ENCODE results near the gene PSME1. TPM values are rescaled to one million over a fixed set of nuclear protein-coding genes. Genes with fewer than 3 reads are reported as not detected.
A peak's percentile ranks its signal among the peaks of the same experiment; 100 is the strongest.

The PSME1 gene
- polyA plus RNA-seq, 4 donors: 307 to 576 (median 467) TPM

GRCh38 chr14:24110060-24110459, 25.9 kb upstream of the PSME1 start:
- FAIRE-seq (no peak), DNase-seq (no peak)
- peak overlapping the region in 2 of 3 donors; percentile 8 to 76 for H3K27ac ChIP-seq (ENCODE audit: low read depth in 1 of 3, low read length in 2 of 3)
- peaks cover 0 to 2% (median 0%) of the 10 kb centered on the region in 3 donors for H3K36me3 ChIP-seq (ENCODE audit: control insufficient read depth in 3 of 3, insufficient read depth in 2 of 3, low read depth in 1 of 3, low read length in 3 of 3)
- peaks cover 0 to 24% (median 0%) of the 10 kb centered on the region in 3 donors for H3K4me1 ChIP-seq (ENCODE audit: control insufficient read depth in 3 of 3, insufficient read depth in 2 of 3, low read depth in 1 of 3, low read length in 2 of 3)
- no peaks in the 10 kb centered on the region for H3K9me3 ChIP-seq (ENCODE audit: control insufficient read depth in 2 of 2, insufficient read depth in 1 of 2, low read depth in 1 of 2, low read length in 1 of 2)
- no peak overlapping the region for H3K4me3 ChIP-seq (ENCODE audit: low read depth in 1 of 3, low read length in 3 of 3)
- 55 to 72% (median 61%) methylated on average over 9 of the region's 9 CpGs for WGBS, 3 donors
- no peaks in the 10 kb centered on the region for H3K27me3 ChIP-seq (ENCODE audit: control insufficient read depth in 3 of 3, insufficient read depth in 3 of 3, low read length in 3 of 3)

GRCh38 chr14:24110523-24110922, 25.5 kb upstream of the PSME1 start:
- no peak for FAIRE-seq
- H3K36me3 ChIP-seq (ENCODE audit: control insufficient read depth in 3 of 3, insufficient read depth in 2 of 3, low read depth in 1 of 3, low read length in 3 of 3): no peaks in the 10 kb centered on the region
- DNase-seq: peak; percentile 53 to 63
- 18 to 51% (median 37%) methylated on average over 1 of the region's 1 CpG for WGBS, 3 donors
- peaks cover 0 to 24% (median under 1%) of the 10 kb centered on the region in 3 donors for H3K4me1 ChIP-seq (ENCODE audit: control insufficient read depth in 3 of 3, insufficient read depth in 2 of 3, low read depth in 1 of 3, low read length in 2 of 3)
- no peaks in the 10 kb centered on the region for H3K9me3 ChIP-seq (ENCODE audit: control insufficient read depth in 2 of 2, insufficient read depth in 1 of 2, low read depth in 1 of 2, low read length in 1 of 2)
- peak overlapping the region in 1 of 3 donors; percentile 76 for H3K27ac ChIP-seq (ENCODE audit: low read depth in 1 of 3, low read length in 2 of 3)
- H3K27me3 ChIP-seq (ENCODE audit: control insufficient read depth in 3 of 3, insufficient read depth in 3 of 3, low read length in 3 of 3): no peaks in the 10 kb centered on the region
- no peak overlapping the region for H3K4me3 ChIP-seq (ENCODE audit: low read depth in 1 of 3, low read length in 3 of 3)

GRCh38 chr14:24113379-24113800, 22.6 kb upstream of the PSME1 start:
- WGBS, 3 donors: 8 to 16% (median 14%) methylated on average over 15 of the region's 15 CpGs
- FAIRE-seq: no peak

DNA sequence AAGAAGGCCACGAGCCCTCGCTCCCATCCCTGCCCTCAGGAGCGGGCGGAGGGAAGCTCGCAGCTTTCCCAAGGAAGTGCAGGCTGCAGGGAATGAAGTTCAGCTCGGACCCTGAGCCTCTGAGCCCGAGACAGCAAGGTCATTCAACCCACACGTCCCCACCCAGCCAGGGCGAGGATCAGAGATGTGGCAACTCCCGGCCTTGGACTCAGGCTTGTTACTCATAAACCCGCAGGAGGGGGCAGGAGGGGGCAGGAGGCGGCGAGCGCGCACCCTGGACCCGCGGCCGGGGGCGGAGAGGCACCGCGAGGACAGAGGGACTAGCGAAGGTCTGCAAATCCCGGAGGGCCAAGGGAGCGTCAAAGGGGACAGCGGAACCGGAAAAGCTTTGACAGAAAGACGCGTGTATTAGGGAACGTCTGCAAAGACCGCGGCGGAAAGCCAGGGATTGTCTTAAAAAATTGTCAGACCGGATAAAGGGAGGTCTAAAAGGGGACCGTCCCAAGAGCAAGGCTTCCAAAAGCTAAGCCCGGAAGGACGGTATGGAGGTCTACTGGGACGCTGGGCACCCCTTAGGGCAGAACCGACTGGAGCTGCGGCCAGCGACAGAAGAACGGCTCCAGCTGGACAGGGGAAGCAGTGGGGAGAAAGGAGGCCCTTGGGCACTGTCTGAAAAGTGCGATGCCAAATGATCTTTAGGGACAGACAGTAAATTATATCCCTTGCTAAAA, 22.0 kb upstream of the PSME1 start:
- FAIRE-seq (no peak), DNase-seq (peak; percentile 97 to 99)
- H3K4me3 ChIP-seq (ENCODE audit: low read depth in 1 of 3, low read length in 3 of 3): peak overlapping the region; percentile 50 to 87 (median 52)
- H3K36me3 ChIP-seq (ENCODE audit: control insufficient read depth in 3 of 3, insufficient read depth in 2 of 3, low read depth in 1 of 3, low read length in 3 of 3): peaks cover 0 to 22% (median 3%) of the 10 kb centered on the region in 3 donors
- no peaks in the 10 kb centered on the region for H3K9me3 ChIP-seq (ENCODE audit: control insufficient read depth in 2 of 2, insufficient read depth in 1 of 2, low read depth in 1 of 2, low read length in 1 of 2)
- 0% methylated on average over 41 to 42 of the region's 42 CpGs for WGBS, 3 donors
- no peaks in the 10 kb centered on the region for H3K27me3 ChIP-seq (ENCODE audit: control insufficient read depth in 3 of 3, insufficient read depth in 3 of 3, low read length in 3 of 3)
- H3K27ac ChIP-seq (ENCODE audit: low read depth in 1 of 3, low read length in 2 of 3): peak overlapping the region; percentile 87 to 100 (median 98)
- H3K4me1 ChIP-seq (ENCODE audit: control insufficient read depth in 3 of 3, insufficient read depth in 2 of 3, low read depth in 1 of 3, low read length in 2 of 3): peaks cover 0 to 27% (median 13%) of the 10 kb centered on the region in 3 donors

More at GRCh38 chr14:24113379-24113800, 22.6 kb upstream of the PSME1 start:
- Histone ChIP-seq H3K27ac (ENCODE audit: low read depth in 1 of 3, low read length in 2 of 3) (peak overlapping the region; percentile 87 to 100 (median 98)), H3K36me3 (ENCODE audit: control insufficient read depth in 3 of 3, insufficient read depth in 2 of 3, low read depth in 1 of 3, low read length in 3 of 3) (peaks cover 0 to 16% (median under 1%) of the 10 kb centered on the region in 3 donors), H3K4me1 (ENCODE audit: control insufficient read depth in 3 of 3, insufficient read depth in 2 of 3, low read depth in 1 of 3, low read length in 2 of 3) (peaks cover 0 to 28% (median 13%) of the 10 kb centered on the region in 3 donors), H3K9me3 (ENCODE audit: control insufficient read depth in 2 of 2, insufficient read depth in 1 of 2, low read depth in 1 of 2, low read length in 1 of 2) (no peaks in the 10 kb centered on the region), H3K4me3 (ENCODE audit: low read depth in 1 of 3, low read length in 3 of 3) (peak overlapping the region; percentile 50 to 87 (median 52)), H3K27me3 (ENCODE audit: control insufficient read depth in 3 of 3, insufficient read depth in 3 of 3, low read length in 3 of 3) (no peaks in the 10 kb centered on the region)
- no peak for DNase-seq

- H3K36me3 ChIP-seq (ENCODE audit: control insufficient read depth in 3 of 3, insufficient read depth in 2 of 3, low read depth in 1 of 3, low read length in 3 of 3): peaks cover 0 to 30% (median 6%) of the 10 kb centered on the region in 3 donors
- WGBS, 3 donors: 0 to 1% (median 0%) methylated on average over 65 of the region's 65 CpGs
- no peaks in the 10 kb centered on the region for H3K27me3 ChIP-seq (ENCODE audit: control insufficient read depth in 3 of 3, insufficient read depth in 3 of 3, low read length in 3 of 3)
- peak within 1 kb of the TSS; percentile 72 to 95 (median 87) for H3K4me3 ChIP-seq (ENCODE audit: low read depth in 1 of 3, low read length in 3 of 3)
- FAIRE-seq (peak; percentile 55), DNase-seq (peak; percentile 100)
- H3K4me1 ChIP-seq (ENCODE audit: control insufficient read depth in 3 of 3, insufficient read depth in 2 of 3, low read depth in 1 of 3, low read length in 2 of 3): peaks cover 0 to 26% (median 13%) of the 10 kb centered on the region in 3 donors
- no peaks in the 10 kb centered on the region for H3K9me3 ChIP-seq (ENCODE audit: control insufficient read depth in 2 of 2, insufficient read depth in 1 of 2, low read depth in 1 of 2, low read length in 1 of 2)
- peak within 1 kb of the TSS; percentile 97 to 100 (median 98) for H3K27ac ChIP-seq (ENCODE audit: low read depth in 1 of 3, low read length in 2 of 3)
Observed at GRCh38 chr14:24114532-24115421, 21.2 kb upstream of the PSME1 start, which contains the start of the genes DCAF11 and NRL. Gene DCAF11 (plus strand): TSS chr14:24114777. CDS start chr14:24115595, 818 bp downstream. Gene NRL (minus strand): TSS chr14:24114949. CDS start chr14:24082848, 32,101 bp downstream.

DNA sequence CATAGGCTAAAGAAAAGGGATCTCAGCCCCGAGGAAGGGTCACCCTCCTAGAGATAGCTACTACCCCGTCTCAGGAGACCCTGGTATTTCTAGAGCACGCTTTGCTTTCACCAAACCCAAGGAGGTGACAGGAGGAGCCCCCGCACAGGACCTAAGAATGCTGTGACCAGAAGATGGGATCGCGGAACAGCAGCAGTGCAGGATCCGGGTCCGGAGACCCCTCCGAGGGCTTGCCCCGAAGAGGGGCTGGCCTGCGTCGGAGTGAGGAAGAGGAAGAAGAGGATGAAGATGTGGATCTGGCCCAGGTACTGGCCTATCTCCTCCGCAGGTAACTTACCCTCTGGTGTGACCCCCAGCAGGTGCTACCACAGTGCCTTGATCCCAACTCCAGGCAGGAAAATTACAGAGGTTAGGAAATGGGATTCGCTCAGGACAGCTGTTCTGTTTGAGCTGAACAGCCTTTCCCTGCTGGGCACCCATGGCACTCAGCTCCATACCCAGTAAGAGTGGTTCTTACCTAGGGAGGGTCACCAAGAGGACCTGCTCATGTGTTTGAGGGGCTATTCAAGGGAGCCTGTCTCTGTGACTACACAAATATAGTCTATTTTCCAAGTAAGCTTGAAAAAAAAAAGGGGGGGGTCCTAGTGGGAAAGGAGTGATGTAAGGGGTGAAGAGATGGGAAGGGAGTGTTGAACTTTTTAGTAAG, 20.4 kb upstream of the PSME1 start:
- WGBS, 3 donors: 0 to 3% (median 3%) methylated on average over 14 of the region's 14 CpGs
- no peaks in the 10 kb centered on the region for H3K9me3 ChIP-seq (ENCODE audit: control insufficient read depth in 2 of 2, insufficient read depth in 1 of 2, low read depth in 1 of 2, low read length in 1 of 2)
- peak overlapping the region; percentile 84 to 100 (median 98) for H3K27ac ChIP-seq (ENCODE audit: low read depth in 1 of 3, low read length in 2 of 3)
- DNase-seq (no peak), FAIRE-seq (no peak)
- peaks cover 0 to 21% (median 13%) of the 10 kb centered on the region in 3 donors for H3K4me1 ChIP-seq (ENCODE audit: control insufficient read depth in 3 of 3, insufficient read depth in 2 of 3, low read depth in 1 of 3, low read length in 2 of 3)
- peak overlapping the region; percentile 72 to 95 (median 87) for H3K4me3 ChIP-seq (ENCODE audit: low read depth in 1 of 3, low read length in 3 of 3)
- H3K27me3 ChIP-seq (ENCODE audit: control insufficient read depth in 3 of 3, insufficient read depth in 3 of 3, low read length in 3 of 3): no peaks in the 10 kb centered on the region
- H3K36me3 ChIP-seq (ENCODE audit: control insufficient read depth in 3 of 3, insufficient read depth in 2 of 3, low read depth in 1 of 3, low read length in 3 of 3): peaks cover 1 to 36% (median 7%) of the 10 kb centered on the region in 3 donors

- FAIRE-seq: no peak
- Histone ChIP-seq H3K36me3 (ENCODE audit: control insufficient read depth in 3 of 3, insufficient read depth in 2 of 3, low read depth in 1 of 3, low read length in 3 of 3) (peaks cover 3 to 43% (median 8%) of the 10 kb centered on the region in 3 donors), H3K27me3 (ENCODE audit: control insufficient read depth in 3 of 3, insufficient read depth in 3 of 3, low read length in 3 of 3) (no peaks in the 10 kb centered on the region), H3K9me3 (ENCODE audit: control insufficient read depth in 2 of 2, insufficient read depth in 1 of 2, low read depth in 1 of 2, low read length in 1 of 2) (no peaks in the 10 kb centered on the region), H3K27ac (ENCODE audit: low read depth in 1 of 3, low read length in 2 of 3) (no peak overlapping the region), H3K4me3 (ENCODE audit: low read depth in 1 of 3, low read length in 3 of 3) (peak overlapping the region in 2 of 3 donors; percentile 87 to 95), H3K4me1 (ENCODE audit: control insufficient read depth in 3 of 3, insufficient read depth in 2 of 3, low read depth in 1 of 3, low read length in 2 of 3) (peaks cover 0 to 15% (median 13%) of the 10 kb centered on the region in 3 donors)
- DNase-seq: no peak
- WGBS, 3 donors: 51 to 73% (median 62%) methylated on average over 6 of the region's 6 CpGs
Observed at GRCh38 chr14:24116128-24116814, 19.7 kb upstream of the PSME1 start.

Measured in small intestine (tissue), 7 donors.